ENCODE data around the gene CMYA5. TPM values are rescaled to one million over a fixed set of nuclear protein-coding genes. Genes with fewer than 3 reads are reported as not detected.
"Not testable (repeated sequence)": the region's sequence is repeated elsewhere in the genome, so short reads cannot be mapped to it uniquely, and the experiment has no call there.

The CMYA5 gene
- total RNA-seq, 1 donor from 2014 or later, result 0.35 TPM

- no peak for DNase-seq (ENCODE audit: low read depth)
- no peak overlapping the region for H3K4me3 ChIP-seq (ENCODE audit: low read depth, low read length)
- no peak for TF ChIP-seq CTCF (conservative IDR thresholded peaks at IDR 0.05; ENCODE audit: low read depth, low read length)
Observed at GRCh38 chr5:79699763-79700400, 10.2 kb downstream of the CMYA5 start.

- TF ChIP-seq CTCF (conservative IDR thresholded peaks at IDR 0.05; ENCODE audit: low read depth, low read length), result peak; percentile 63
Observed at GRCh38 chr5:79702606-79703380, 13.2 kb downstream of the CMYA5 start.

GRCh38 chr5:79703381-79703645, 13.7 kb downstream of the CMYA5 start:
- TF ChIP-seq CTCF (conservative IDR thresholded peaks at IDR 0.05; ENCODE audit: low read depth, low read length), result no peak
- no peak overlapping the region for H3K4me3 ChIP-seq (ENCODE audit: low read depth, low read length)

More at GRCh38 chr5:79702606-79703380, 13.2 kb downstream of the CMYA5 start:
- no peak overlapping the region for H3K4me3 ChIP-seq (ENCODE audit: low read depth, low read length)
- no peak for DNase-seq (ENCODE audit: low read depth)

GRCh38 chr5:79704553-79704952, 14.9 kb downstream of the CMYA5 start:
- no peak overlapping the region for H3K4me3 ChIP-seq (ENCODE audit: low read depth, low read length)
- TF ChIP-seq CTCF (conservative IDR thresholded peaks at IDR 0.05; ENCODE audit: low read depth, low read length), result no peak
- DNase-seq (ENCODE audit: low read depth), result no peak

More at GRCh38 chr5:79703381-79703645, 13.7 kb downstream of the CMYA5 start:
- DNase-seq (ENCODE audit: low read depth), result no peak

GRCh38 chr5:79705632-79706031, 16.0 kb downstream of the CMYA5 start:
- no peak for TF ChIP-seq CTCF (conservative IDR thresholded peaks at IDR 0.05; ENCODE audit: low read depth, low read length)
- no peak for DNase-seq (ENCODE audit: low read depth)
- no peak overlapping the region for H3K4me3 ChIP-seq (ENCODE audit: low read depth, low read length)

GRCh38 chr5:79706317-79706716, 16.7 kb downstream of the CMYA5 start:
- not testable (repeated sequence) for DNase-seq (ENCODE audit: low read depth)

GRCh38 chr5:79707535-79707934, 17.9 kb downstream of the CMYA5 start:
- no peak for TF ChIP-seq CTCF (conservative IDR thresholded peaks at IDR 0.05; ENCODE audit: low read depth, low read length)
- H3K4me3 ChIP-seq (ENCODE audit: low read depth, low read length), result no peak overlapping the region
- no peak for DNase-seq (ENCODE audit: low read depth)

More at GRCh38 chr5:79706317-79706716, 16.7 kb downstream of the CMYA5 start:
- not testable (repeated sequence) for H3K4me3 ChIP-seq (ENCODE audit: low read depth, low read length)
